ENCODE data around the gene LRFN2. TPM values are rescaled to one million over a fixed set of nuclear protein-coding genes. Genes with fewer than 3 reads are reported as not detected.

Gene LRFN2
- polyA plus RNA-seq, 1 of the 3 experiments (the other 2 are of a cell fraction): 0.02 TPM

- H3K27ac ChIP-seq (ENCODE audit: low read depth in 2 of 2, low read length in 1 of 2): peak overlapping the region in 1 of 2 experiments; percentile 94; a peak in 2 of 4 replicates
- H3K4me2 ChIP-seq: no peak overlapping the region
- no peaks in the 10 kb centered on the region for H3K9me2 ChIP-seq
- DNase-seq: no peak
- WGBS (ENCODE audit: low lambda C conversion rate): 41% methylated on average over 6 of the region's 6 CpGs
- H3K9me3 ChIP-seq: no peaks in the 10 kb centered on the region
- no peak overlapping the region for H3K4me3 ChIP-seq (ENCODE audit: low read depth in 2 of 2, low read length in 1 of 2)
- no peaks in the 10 kb centered on the region for H4K20me1 ChIP-seq (ENCODE audit: insufficient read depth)
- CTCF ChIA-PET: interaction anchor here (5.7 kb wide), 1 partner anchor 148 kb away, joined by 20 read pairs; the partner anchor contains the start of gene LRFN2
- no peak overlapping the region for H2AFZ ChIP-seq (ENCODE audit: low read depth)
- H3F3A ChIP-seq (replicated peaks; ENCODE audit: insufficient read depth): no peaks in the 10 kb centered on the region
- TF ChIP-seq ELF1 (IDR thresholded peaks at IDR 0.05) (no peak), REST (IDR thresholded peaks at IDR 0.05; ENCODE audit: low read depth, low read length) (no peak), POLR2AphosphoS5 (IDR thresholded peaks at IDR 0.05; ENCODE audit: low read depth, low read length) (no peak), GATA2 (CRISPR knock-in tag; IDR thresholded peaks at IDR 0.05) (no peak), MXI1 (IDR thresholded peaks at IDR 0.05; ENCODE audit: low read depth, low read length) (no peak), FOXM1 (IDR thresholded peaks at IDR 0.05; ENCODE audit: low read depth) (no peak)
- peaks cover 15 to 69% of the 10 kb centered on the region in 2 experiments; a peak in 3 of 4 replicates for H3K4me1 ChIP-seq (ENCODE audit: control insufficient read depth in 1 of 2, insufficient read depth in 2 of 2, low read depth in 1 of 2, low read length in 1 of 2)
- H3K36me3 ChIP-seq (replicated peaks in 1 of 2; ENCODE audit: control insufficient read depth in 1 of 2, insufficient read depth in 2 of 2, low read length in 1 of 2): no peaks in the 10 kb centered on the region
- POLR2A ChIA-PET: no interaction called here
- H3K27me3 ChIP-seq (ENCODE audit: insufficient read depth): no peaks in the 10 kb centered on the region
- no peaks in the 10 kb centered on the region for H3K79me2 ChIP-seq (ENCODE audit: insufficient read depth)
- no peak overlapping the region for H3K9ac ChIP-seq
Observed at GRCh38 chr6:40438246-40438887, 148.8 kb downstream of the LRFN2 start.

DNA sequence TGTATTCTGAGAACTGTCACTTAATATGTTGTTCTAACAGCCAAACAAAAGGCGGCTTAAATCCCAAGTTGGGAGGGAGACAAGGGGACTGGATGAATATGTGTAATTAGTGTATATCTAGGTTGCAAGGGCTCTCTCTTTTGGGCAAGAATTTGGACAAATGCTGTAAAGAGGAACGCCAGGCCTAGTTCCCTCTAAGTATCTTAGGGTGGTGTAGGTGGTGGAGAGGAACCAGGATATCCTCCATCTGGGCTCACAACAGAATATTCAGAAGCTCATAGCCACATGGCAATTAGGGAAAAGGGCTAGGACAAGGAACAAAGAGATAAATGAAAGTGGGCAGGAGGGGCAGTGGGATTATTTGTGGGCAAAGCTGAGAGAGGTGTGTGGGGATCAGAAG is 149.5 kb downstream of the LRFN2 start:
- 56% methylated on average over 2 of the region's 2 CpGs for WGBS (ENCODE audit: low lambda C conversion rate)
- H3K79me2 ChIP-seq (ENCODE audit: insufficient read depth): no peaks in the 10 kb centered on the region
- TF ChIP-seq, protein P1, sequence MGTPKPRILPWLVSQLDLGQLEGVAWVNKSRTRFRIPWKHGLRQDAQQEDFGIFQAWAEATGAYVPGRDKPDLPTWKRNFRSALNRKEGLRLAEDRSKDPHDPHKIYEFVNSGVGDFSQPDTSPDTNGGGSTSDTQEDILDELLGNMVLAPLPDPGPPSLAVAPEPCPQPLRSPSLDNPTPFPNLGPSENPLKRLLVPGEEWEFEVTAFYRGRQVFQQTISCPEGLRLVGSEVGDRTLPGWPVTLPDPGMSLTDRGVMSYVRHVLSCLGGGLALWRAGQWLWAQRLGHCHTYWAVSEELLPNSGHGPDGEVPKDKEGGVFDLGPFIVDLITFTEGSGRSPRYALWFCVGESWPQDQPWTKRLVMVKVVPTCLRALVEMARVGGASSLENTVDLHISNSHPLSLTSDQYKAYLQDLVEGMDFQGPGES (IDR thresholded peaks at IDR 0.05; ENCODE audit: low read depth, low read length): no peak
- TF ChIP-seq RAD21 (IDR thresholded peaks at IDR 0.05; ENCODE audit: low read length) (no peak), TEAD4 (IDR thresholded peaks at IDR 0.05; ENCODE audit: borderline replicate concordance, insufficient read depth) (no peak), GABPA (IDR thresholded peaks at IDR 0.05; ENCODE audit: low read depth) (no peak), MAX (IDR thresholded peaks at IDR 0.05; ENCODE audit: low read depth) (no peak), FOSL2 (IDR thresholded peaks at IDR 0.05; ENCODE audit: borderline replicate concordance, low read depth) (no peak), SIN3A (IDR thresholded peaks at IDR 0.05; ENCODE audit: borderline replicate concordance, low read depth, low read length) (no peak), NFIC (IDR thresholded peaks at IDR 0.05; ENCODE audit: borderline replicate concordance) (no peak), NRF1 (IDR thresholded peaks at IDR 0.05; ENCODE audit: low read depth, low read length) (no peak), POLR2AphosphoS5 (IDR thresholded peaks at IDR 0.05; ENCODE audit: low read depth, low read length) (no peak), MEF2A (IDR thresholded peaks at IDR 0.05; ENCODE audit: borderline replicate concordance, low read depth) (no peak), TCF12 (IDR thresholded peaks at IDR 0.05) (no peak), RCOR1 (IDR thresholded peaks at IDR 0.05; ENCODE audit: low read length) (no peak), GATA2 (CRISPR knock-in tag; IDR thresholded peaks at IDR 0.05) (no peak)
- TF ChIP-seq, protein P2, sequence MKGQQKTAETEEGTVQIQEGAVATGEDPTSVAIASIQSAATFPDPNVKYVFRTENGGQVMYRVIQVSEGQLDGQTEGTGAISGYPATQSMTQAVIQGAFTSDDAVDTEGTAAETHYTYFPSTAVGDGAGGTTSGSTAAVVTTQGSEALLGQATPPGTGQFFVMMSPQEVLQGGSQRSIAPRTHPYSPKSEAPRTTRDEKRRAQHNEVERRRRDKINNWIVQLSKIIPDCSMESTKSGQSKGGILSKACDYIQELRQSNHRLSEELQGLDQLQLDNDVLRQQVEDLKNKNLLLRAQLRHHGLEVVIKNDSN (IDR thresholded peaks at IDR 0.05; ENCODE audit: borderline replicate concordance, low read depth): no peak

More for the DNA sequence above, 149.5 kb downstream of the LRFN2 start:
- Histone ChIP-seq H3K4me2 (no peak overlapping the region), H3K27me3 (ENCODE audit: insufficient read depth) (no peaks in the 10 kb centered on the region), H3K4me3 (ENCODE audit: low read depth in 2 of 2, low read length in 1 of 2) (no peak overlapping the region), H3K9me2 (no peaks in the 10 kb centered on the region), H3K9me3 (no peaks in the 10 kb centered on the region), H3K27ac (ENCODE audit: low read depth in 2 of 2, low read length in 1 of 2) (peak overlapping the region in 1 of 2 experiments; percentile 94; a peak in 2 of 4 replicates), H2AFZ (ENCODE audit: low read depth) (no peak overlapping the region), H4K20me1 (ENCODE audit: insufficient read depth) (no peaks in the 10 kb centered on the region), H3K4me1 (ENCODE audit: control insufficient read depth in 1 of 2, insufficient read depth in 2 of 2, low read depth in 1 of 2, low read length in 1 of 2) (peaks cover 15 to 62% of the 10 kb centered on the region in 2 experiments; a peak in 3 of 4 replicates), H3K9ac (no peak overlapping the region), H3K36me3 (replicated peaks in 1 of 2; ENCODE audit: control insufficient read depth in 1 of 2, insufficient read depth in 2 of 2, low read length in 1 of 2) (no peaks in the 10 kb centered on the region), H3F3A (replicated peaks; ENCODE audit: insufficient read depth) (no peaks in the 10 kb centered on the region)
- ChIA-PET CTCF (interaction anchor here (1.0 to 5.7 kb wide), 5 partner anchors 9 to 149 kb away, joined by 3 to 20 read pairs (median 4); partner anchors contain the start of gene LRFN2), POLR2A (interaction anchor here (0.9 to 1.9 kb wide), 4 partner anchors 12 to 60 kb away, joined by 3 to 13 read pairs (median 4); no protein-coding TSS in a partner anchor)
- DNase-seq: no peak
